ACC112 (cell line): ENCODE data around the gene MYO5A.
A peak's percentile ranks its signal among the peaks of the same experiment; 100 is the strongest.

ENCODE experiments used
- H2AFZ ChIP-seq: fragments of 200-600 bp; sonication (generic); one replicate; pipeline ENCODE4 v1.6.0; 2017; ENCODE audit warnings: antibody characterized with exemption, low read length; ENCODE audit not compliant: unreplicated experiment
- H3K27ac ChIP-seq: fragments of 200-600 bp; sonication (generic); 2 replicates; pipeline ENCODE4 v1.5.1; 2014; ENCODE audit warnings: low read depth, mild to moderate bottlenecking, antibody characterized with exemption, low read length, moderate library complexity
- H3K27me3 ChIP-seq: fragments of 200-600 bp; sonication (generic); 2 replicates; pipeline ENCODE4 v1.6.1; 2014; ENCODE audit warnings: mild to moderate bottlenecking, antibody characterized with exemption, low read length, moderate library complexity, mixed read lengths; ENCODE audit not compliant: insufficient read depth
- H3K36me3 ChIP-seq: fragments of 200-600 bp; sonication (generic); 2 replicates; pipeline ENCODE4 v1.6.1; 2016; ENCODE audit warnings: mild to moderate bottlenecking, antibody characterized with exemption, low read length, moderate library complexity, mixed read lengths; ENCODE audit not compliant: insufficient read depth
- H3K4me1 ChIP-seq: fragments of 200-600 bp; sonication (generic); one replicate; pipeline ENCODE4 v1.6.1; 2016; ENCODE audit warnings: low read length, mixed read lengths; ENCODE audit not compliant: insufficient read depth, unreplicated experiment, control insufficient read depth
- H3K4me3 ChIP-seq: fragments of 200-600 bp; sonication (generic); 2 replicates; pipeline ENCODE4 v1.5.1; 2014; ENCODE audit warnings: mild to moderate bottlenecking, low read depth, low read length
- H3K79me2 ChIP-seq: fragments of 200-600 bp; sonication (generic); one replicate; pipeline ENCODE4 v1.6.0; 2016; ENCODE audit warnings: low read length; ENCODE audit not compliant: control insufficient read depth, unreplicated experiment, insufficient read depth

MYO5A gene

DNA sequence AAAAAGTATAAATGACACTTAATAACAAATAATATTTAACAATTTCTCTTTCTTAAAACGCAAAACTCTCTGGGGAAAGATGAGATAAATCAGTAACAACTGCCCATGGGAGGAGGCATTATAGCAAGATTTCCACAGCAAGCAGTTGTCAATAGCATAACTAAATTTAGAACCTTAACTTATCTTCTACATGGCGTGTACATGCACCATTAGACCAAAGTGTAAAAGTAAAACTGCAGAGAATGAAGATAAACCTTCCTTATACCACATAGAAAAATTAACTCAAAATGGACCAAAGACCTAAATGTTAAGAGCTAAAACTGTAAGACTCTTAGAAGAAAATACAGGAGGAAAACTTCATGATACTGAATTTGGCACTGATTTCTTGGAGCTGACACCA is 39.9 kb downstream of the MYO5A start:
- H2AFZ ChIP-seq: no peak overlapping the region
- H3K27ac ChIP-seq: no peak overlapping the region
- peaks cover 14% of the 10 kb centered on the region for H3K4me1 ChIP-seq
- H3K27me3 ChIP-seq: no peaks in the 10 kb centered on the region
- H3K36me3 ChIP-seq: no peaks in the 10 kb centered on the region
- peaks cover 12% of the 10 kb centered on the region for H3K79me2 ChIP-seq
- no peak overlapping the region for H3K4me3 ChIP-seq

DNA sequence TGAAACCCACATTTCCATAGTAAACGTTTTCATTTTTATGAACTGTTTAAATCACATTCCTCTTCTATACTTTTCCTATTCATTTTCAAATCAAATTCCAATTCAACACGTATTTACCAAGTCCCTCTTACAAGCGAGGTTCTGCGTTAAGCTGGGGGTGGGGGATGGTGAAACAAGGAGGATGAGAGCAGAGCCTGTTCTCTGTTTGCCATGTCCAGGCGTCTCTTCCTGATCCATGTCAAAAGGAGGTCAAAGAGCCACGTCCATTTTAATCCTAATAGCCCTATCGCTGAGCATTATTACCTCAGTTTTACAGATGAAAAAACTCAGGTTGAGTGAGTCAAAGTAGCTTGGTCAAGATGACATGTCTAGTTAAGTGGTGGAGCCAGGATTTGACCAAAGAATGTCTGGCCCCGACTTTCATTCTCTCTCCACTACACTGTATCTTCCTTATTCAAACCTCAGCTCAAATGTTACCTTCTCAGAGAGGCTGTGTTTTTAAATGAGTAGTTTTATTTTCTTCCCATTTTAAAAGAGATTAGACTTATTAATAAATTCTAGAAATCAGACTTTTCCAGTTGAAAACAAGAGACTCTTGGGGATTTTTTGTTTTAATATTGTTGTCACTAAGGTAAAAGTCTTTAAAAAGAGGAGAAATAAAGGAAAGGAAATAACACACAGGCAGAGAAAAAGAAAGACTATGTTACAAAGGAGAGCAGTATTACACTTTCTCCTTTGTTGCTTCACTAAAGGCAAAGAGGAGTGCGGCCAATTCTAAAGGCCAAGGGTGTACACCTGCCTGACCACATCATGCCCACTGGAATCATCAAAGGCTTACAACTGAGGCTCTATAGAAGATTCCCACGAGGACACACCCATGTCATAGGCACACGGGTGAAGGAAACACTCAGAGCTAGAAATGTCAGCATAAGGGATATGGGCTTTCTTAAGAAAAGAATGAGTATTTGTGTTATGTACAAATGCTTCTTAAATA is 42.4 kb downstream of the MYO5A start:
- no peaks in the 10 kb centered on the region for H3K27me3 ChIP-seq
- peaks cover 30% of the 10 kb centered on the region for H3K4me1 ChIP-seq
- no peak overlapping the region for H2AFZ ChIP-seq
- peaks cover 5% of the 10 kb centered on the region for H3K79me2 ChIP-seq
- H3K27ac ChIP-seq: no peak overlapping the region
- no peak overlapping the region for H3K4me3 ChIP-seq
- no peaks in the 10 kb centered on the region for H3K36me3 ChIP-seq

DNA sequence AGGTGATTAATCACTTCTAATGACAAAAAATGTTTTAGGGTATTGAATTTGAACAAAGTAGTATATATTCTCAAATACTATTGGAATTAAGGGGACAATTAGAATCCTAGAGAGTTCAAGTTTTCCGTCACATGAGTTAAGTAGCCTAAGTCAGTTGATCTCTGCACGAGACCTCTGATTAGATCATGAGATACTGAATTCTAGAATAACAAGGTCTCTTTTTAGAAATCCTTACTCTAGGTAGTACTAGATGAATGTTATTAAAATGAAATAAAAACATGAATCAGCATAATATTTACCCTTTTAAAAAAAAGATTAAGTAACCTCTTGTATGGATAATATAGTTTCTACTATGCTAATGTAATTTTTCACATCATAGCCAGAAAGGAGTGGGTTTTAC is 43.4 kb downstream of the MYO5A start:
- Histone ChIP-seq H3K4me1 (peaks cover 37% of the 10 kb centered on the region), H2AFZ (no peak overlapping the region), H3K27me3 (no peaks in the 10 kb centered on the region), H3K4me3 (no peak overlapping the region), H3K79me2 (peaks cover 5% of the 10 kb centered on the region), H3K36me3 (no peaks in the 10 kb centered on the region), H3K27ac (no peak overlapping the region)

DNA sequence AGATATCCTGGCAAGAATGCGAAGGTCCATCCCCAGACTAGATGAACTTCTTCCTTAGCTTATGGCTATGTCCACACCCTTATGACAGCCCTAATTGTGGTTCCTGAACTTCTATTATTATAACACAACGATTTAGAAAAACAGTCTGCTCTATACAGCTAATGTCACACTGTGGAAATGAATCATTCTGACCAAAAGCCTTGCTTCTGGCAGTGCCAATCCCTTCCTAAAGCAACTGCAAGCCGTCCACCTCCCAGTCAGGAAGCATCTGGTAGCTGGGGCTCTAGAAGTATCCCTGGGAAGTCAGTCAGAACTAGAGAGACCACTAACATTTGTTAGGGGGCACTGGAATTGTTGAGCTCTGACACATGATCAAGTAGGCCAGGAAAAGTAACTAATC is 45.0 kb downstream of the MYO5A start:
- Histone ChIP-seq H3K79me2 (peaks cover 10% of the 10 kb centered on the region), H3K27me3 (no peaks in the 10 kb centered on the region), H3K4me3 (peak overlapping the region; percentile 3; the same call in 1 of the 2 replicates), H3K36me3 (no peaks in the 10 kb centered on the region), H3K4me1 (peaks cover 37% of the 10 kb centered on the region), H3K27ac (peak overlapping the region; percentile 29), H2AFZ (no peak overlapping the region)

DNA sequence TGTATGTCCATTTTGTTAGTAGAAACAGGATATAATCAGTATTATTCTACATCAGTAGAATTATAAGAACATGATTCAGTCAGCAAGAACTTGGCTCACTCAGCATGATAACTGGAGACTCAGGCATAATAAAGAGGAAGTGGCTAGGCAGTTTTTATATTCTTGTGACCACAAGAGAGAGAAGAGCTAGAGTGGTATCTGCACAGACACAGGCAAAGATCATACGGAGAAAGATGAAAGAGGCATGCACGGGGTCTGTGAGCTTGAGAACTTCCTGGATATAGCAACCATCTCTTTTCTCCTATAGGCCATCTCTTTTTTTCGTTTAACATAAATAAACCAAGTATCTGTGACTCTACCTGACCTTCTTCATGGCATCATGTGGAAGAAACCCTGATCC is 46.8 kb downstream of the MYO5A start:
- no peaks in the 10 kb centered on the region for H3K36me3 ChIP-seq
- H3K79me2 ChIP-seq: peaks cover 10% of the 10 kb centered on the region
- no peaks in the 10 kb centered on the region for H3K27me3 ChIP-seq
- H3K27ac ChIP-seq: peak overlapping the region; percentile 30
- H2AFZ ChIP-seq: no peak overlapping the region
- no peak overlapping the region for H3K4me3 ChIP-seq
- peaks cover 37% of the 10 kb centered on the region for H3K4me1 ChIP-seq

DNA sequence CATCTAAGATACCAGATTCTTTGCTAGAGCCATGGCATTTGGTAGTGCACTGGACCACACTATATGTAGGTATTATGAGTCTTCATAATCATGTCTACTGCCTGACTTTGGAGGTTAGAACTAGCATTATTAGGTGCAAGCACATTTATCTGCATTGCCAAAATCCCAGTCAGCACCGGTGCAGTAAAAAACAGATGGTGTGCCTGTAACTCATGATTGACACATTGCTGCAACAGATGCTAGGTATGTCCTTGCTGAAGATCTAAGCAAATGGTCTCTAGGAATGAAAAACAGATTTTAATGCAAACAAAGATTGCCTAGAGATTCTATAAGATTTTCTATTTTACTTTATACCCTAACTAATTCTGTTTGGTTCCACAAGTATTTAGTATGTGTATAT is 47.7 kb downstream of the MYO5A start:
- H3K27me3 ChIP-seq: no peaks in the 10 kb centered on the region
- H3K4me1 ChIP-seq: peaks cover 37% of the 10 kb centered on the region
- H3K27ac ChIP-seq: no peak overlapping the region
- no peak overlapping the region for H2AFZ ChIP-seq
- H3K4me3 ChIP-seq: no peak overlapping the region
- H3K79me2 ChIP-seq: peaks cover 10% of the 10 kb centered on the region
- no peaks in the 10 kb centered on the region for H3K36me3 ChIP-seq

DNA sequence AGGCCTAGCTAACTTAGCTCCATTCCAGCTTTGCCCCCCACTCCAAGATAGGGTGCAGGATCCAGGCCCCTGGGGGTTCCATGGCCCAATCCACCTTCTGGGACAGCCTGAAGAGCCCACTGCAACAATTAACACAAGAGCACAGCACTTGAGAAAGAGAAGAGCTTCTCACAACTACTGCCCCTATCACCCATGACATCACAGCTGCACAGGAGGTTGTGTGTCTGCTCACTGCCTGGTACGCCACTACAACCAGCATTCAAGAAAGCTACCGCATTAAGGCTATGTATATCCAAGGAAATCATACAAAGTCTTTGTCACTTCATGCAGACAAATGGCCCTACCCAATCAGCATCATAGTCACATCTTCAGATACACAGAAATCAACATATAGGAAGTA is 62.0 kb downstream of the MYO5A start:
- no peak overlapping the region for H3K4me3 ChIP-seq

DNA sequence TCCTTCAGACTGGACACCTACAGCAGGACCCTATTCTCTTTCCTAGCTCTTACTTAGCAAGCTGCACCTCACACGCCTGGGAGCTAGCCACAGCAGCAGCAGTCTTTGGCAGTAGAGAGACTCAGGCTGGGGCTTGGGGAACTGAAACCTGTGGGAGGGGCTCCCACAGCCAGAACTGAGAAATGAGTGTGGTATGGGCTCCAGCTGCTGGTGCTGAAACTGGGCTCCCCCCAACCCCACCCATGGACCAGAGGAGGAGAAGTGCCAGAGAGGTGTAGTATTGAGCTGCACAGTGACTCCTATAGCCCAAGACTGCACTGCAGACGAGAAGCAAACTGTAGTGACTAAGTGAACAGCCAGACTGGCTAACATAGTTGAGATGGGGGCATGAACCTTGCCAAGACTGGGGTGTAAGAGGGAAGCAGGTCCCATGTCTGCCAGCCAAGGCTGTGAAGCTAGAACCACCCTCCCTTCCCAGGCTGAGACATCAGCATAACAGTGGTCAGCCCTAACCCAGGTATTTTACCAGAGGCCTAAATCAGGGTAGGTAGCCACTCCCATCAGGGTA is 62.5 kb downstream of the MYO5A start:
- Histone ChIP-seq H3K27ac (no peak overlapping the region), H3K36me3 (no peaks in the 10 kb centered on the region), H3K4me3 (no peak overlapping the region), H3K4me1 (peaks cover 24% of the 10 kb centered on the region), H3K79me2 (peaks cover 13% of the 10 kb centered on the region), H2AFZ (no peak overlapping the region), H3K27me3 (no peaks in the 10 kb centered on the region)

More for the DNA sequence above, 62.0 kb downstream of the MYO5A start:
- Histone ChIP-seq H3K36me3 (no peaks in the 10 kb centered on the region), H3K4me1 (peaks cover 20% of the 10 kb centered on the region), H3K27me3 (no peaks in the 10 kb centered on the region), H3K27ac (no peak overlapping the region), H3K79me2 (peaks cover 13% of the 10 kb centered on the region), H2AFZ (no peak overlapping the region)

DNA sequence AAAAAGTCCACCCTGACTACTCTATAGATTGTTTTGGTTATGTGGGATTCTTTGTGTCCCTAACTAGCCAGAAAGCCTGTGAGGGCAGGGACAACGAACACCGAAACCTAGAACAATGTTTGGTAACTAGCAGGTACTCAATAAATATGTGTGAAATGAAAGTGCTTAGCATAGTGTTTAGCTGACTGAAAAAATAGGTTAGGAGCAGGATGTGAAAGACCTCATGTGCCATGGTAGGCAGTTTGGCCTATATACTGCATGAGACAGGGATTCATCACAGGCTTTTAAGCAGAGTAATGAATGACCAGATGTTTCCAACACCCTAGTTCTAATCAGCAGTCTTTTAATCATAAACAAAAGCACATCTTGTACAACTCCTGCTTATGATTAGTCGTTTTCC is 64.2 kb downstream of the MYO5A start:
- Histone ChIP-seq H3K4me1 (peaks cover 28% of the 10 kb centered on the region), H3K4me3 (no peak overlapping the region), H2AFZ (no peak overlapping the region)

DNA sequence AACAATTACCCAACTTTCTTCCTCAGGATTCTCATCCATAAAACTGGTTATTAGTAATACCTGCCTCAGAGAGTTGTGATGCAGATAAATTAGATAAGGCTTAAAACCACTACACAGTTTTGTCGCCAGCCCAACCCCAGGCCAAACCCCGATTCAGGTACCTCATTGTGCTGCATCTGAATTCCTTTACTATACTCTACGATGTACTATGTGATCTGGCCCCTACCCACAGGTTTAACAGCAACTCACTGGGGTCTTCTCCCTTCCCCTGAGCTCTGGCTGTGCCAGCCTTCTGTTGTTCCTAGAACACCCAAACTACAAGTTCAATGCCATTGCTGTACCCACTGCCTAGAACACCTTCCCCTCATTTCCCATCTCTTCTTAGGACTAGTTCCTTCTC is 64.6 kb downstream of the MYO5A start:
- H3K4me3 ChIP-seq: no peak overlapping the region
- H3K27me3 ChIP-seq: no peaks in the 10 kb centered on the region
- H3K27ac ChIP-seq: no peak overlapping the region
- H3K79me2 ChIP-seq: peaks cover 13% of the 10 kb centered on the region
- H3K36me3 ChIP-seq: no peaks in the 10 kb centered on the region
- no peak overlapping the region for H2AFZ ChIP-seq
- peaks cover 28% of the 10 kb centered on the region for H3K4me1 ChIP-seq

More for the DNA sequence above, 64.2 kb downstream of the MYO5A start:
- Histone ChIP-seq H3K27me3 (no peaks in the 10 kb centered on the region), H3K27ac (no peak overlapping the region), H3K79me2 (peaks cover 13% of the 10 kb centered on the region), H3K36me3 (no peaks in the 10 kb centered on the region)

DNA sequence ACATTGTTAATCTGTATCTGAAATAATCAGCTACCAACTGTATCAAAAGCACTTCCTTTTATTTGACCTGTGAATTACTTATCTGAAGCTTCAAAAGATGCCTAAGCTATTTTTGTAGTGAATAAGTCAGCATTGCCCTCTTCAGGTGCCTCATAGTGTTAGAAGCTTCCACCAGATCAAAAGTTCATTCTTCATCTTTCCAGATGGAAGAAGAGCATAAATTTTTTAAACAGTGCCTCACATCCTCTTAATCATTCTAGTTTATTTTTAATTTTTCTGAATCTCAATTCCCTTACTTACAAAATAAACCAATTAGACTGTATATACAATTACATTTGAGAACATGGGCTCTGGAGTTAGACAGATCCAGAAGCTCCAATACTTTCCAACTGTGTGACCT is 65.0 kb downstream of the MYO5A start:
- peaks cover 13% of the 10 kb centered on the region for H3K79me2 ChIP-seq
- H3K36me3 ChIP-seq: no peaks in the 10 kb centered on the region
- no peak overlapping the region for H3K4me3 ChIP-seq
- H2AFZ ChIP-seq: no peak overlapping the region
- H3K4me1 ChIP-seq: peaks cover 28% of the 10 kb centered on the region
- H3K27me3 ChIP-seq: no peaks in the 10 kb centered on the region
- H3K27ac ChIP-seq: no peak overlapping the region
